SK-N-DZ (cell line): ENCODE measurements around the gene ACD.

Experiments
- DNase-seq: peaks from one replicate; pipeline ENCODE4 v3.0.0-alpha.2; 2015; ENCODE audit warnings: low spot score

Gene ACD

GRCh38 chr16:67661886-67662652 lies 2.0 kb upstream of the ACD start:
- no peak for DNase-seq

DNA sequence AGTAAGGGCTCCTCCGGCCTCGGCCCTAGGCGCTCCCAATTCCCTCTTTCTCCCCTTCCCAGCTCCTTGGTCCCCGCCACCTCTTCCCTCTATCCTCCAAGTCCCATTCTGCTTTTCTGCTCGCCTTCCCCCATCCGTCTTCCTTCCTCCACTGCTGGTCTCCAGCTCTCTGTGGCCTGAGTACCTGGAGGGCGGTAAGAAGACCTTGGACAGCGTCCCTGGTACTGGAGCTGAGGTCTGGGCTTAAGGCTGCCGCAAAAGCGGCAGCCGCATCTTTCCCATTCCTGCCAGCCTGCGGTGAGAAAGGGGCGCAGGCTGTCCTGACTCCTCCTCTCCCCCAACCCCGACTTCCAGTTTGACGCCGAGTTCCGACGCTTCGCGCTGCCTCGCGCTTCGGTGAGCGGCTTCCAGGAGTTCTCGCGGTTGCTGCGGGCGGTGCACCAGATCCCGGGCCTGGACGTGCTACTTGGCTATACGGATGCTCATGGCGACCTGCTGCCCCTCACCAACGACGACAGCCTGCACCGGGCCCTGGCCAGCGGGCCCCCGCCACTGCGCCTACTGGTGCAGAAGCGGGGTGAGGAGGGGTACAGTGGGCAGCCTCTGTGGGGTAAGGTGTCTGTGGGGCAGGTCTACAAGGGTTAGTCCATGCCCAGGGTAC lies 1.2 kb upstream of the ACD start:
- peak; percentile 60 for DNase-seq

DNA sequence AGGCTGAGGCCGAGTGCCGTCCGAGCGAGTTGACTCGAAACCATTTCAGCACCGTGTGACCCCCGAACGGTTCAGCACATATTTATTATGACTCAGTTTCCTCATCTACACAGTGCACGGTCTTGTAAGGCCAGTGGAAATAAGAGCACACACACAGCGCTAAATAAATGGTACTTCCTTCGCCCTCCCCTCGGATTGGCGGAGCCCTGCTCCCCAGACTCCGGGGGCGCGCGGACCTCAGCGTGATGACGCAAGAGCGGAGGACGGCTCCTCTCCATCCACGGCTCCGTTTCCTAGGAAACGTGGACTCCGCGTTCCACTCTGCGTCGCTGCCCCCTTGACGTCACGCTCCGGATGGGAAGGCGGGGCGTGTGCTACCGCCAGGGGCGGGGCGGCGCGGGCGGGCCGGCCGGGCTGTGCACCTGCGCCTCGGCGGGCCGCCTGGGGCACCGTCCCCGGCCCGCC lies 536 bp upstream of the ACD start, which contains the start of gene PARD6A:
Gene PARD6A (plus strand): TSS at position 397 of the 465 bp plus-strand sequence. CDS start 79 bp downstream, outside the sequence.
- DNase-seq = peak; percentile 97

DNA sequence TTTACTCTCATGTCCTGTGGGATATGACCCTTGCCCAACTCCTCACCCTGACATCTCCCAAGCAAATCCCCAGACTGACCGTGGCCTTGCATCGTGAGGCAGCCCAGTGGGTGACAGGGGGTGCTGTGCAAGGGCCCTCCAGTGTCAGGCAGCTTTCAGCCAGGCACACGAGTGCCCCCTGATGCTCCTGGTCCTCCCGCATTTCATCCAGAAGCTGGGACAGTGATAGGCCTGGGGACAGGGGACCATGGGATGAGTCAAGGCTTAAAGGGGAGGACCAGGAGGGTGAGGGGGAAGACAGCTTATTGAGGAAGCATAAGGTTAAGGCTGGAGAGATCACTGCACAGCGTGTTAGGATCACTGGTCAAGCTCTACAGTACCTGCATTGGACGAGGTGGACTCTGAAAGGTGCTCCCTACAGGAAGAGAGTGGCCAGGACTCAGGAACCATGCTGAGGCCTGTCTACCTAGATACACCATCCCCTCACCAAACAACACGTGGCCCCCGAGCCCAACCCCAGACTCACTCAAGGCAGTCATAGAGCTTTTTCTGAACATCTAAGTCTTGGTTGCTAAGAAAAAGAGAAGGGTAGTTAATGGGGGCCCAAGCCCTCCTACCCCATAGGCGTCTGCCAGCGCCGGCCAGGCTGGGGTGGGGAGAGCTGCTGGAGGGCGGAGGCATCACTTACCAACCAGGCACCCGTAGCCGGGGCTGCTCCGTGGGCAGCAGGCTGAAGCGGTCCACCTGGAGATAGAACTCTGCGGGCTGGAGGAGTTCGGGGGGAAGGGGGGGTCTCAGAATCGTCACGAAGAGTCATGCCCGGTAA lies 998 bp downstream of the ACD start:
- DNase-seq = peak; percentile 15

DNA sequence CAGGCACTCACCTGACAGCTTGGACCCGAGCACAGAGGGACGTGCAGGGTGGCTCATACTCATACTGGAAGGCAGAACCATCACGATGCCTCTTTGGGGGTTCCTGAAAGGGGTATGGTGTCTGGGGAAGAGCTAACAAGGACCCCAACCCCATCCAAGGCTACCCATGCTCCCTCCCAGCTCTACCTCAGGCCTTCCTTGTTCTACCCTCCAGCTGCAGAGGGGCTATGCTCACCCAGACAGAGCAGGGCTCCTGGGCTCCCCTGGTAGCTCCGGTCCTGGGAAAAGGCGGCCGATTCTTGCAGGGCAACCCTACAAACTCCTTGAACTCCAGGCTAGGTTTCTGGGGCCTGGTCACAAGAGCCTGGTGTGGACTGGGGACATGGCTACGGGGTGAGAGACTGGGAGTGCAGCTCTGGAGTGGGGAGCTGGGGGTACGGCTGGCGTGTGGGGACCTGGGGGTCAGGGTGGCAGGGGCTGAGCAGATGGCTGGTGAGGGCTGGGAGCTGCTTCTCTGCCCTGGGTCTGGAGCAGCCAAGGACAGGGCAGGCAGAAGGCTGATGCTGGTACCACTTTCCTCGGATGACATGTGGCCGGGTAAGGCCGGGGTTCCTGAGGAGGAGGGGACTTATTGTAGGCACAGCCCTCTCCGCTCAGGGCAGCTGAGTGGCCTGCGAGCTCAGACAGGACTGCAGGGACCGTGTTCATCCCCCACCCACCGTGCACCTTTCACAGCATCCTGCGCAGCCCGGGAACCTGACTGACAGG lies 2.1 kb downstream of the ACD start:
- DNase-seq = peak; percentile 3

DNA sequence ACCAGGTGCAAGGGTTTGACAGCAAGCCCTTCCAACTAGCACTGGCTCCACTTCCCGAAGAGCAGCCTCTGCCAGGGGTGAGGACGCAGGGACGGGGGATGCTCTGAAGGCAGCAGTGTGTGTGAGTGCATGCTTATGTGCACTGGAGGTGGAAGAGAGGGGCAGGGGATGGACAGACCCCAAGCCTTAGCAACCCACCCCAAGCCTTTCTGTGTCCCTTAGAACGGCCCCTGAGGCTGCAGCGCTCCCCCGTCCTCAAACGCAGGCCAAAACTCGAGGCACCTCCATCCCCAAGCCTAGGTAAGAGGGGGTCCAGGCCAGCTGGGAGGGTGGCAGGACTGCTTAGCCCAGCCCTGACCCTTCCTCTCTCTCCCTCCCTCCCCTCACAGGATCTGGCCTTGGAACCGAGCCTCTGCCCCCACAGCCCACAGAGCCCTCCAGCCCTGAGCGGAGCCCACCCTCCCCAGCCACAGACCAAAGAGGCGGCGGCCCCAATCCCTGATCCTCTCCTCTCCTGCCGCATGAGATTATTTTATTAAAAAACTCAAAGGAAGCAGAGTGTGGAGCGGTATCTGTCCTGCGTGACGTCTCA lies 2.9 kb downstream of the ACD start:
- DNase-seq = no peak

DNA sequence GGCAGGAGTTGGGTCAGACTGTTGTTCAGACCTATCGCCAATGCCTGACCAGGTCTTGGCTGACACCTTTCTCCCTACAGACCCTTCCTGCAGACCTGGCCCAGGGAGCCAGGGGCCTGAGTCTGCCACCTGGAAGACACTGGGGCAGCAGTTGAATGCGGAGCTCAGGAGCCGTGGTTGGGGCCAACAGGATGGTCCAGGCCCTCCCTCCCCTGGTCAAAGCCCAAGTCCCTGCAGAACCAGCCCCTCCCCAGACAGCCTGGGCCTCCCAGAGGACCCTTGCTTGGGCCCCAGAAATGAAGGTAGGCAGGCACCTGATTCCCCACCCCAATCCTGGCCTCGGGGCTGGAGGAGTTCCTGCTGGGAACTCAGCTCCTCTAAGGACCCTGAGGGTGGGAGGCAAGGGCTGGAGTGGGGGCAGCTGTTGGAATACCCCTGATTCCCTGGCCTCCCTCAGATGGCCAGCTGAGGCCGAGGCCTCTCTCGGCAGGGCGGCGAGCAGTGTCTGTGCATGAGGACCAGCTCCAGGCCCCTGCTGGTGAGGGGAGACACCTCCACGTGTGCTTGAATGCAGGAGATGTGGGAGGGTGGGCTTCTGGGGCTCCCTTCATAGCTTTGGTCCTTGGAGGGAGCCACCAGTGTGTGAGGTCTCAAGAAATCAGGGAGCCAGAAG lies 3.6 kb downstream of the ACD start:
- DNase-seq = no peak

DNA sequence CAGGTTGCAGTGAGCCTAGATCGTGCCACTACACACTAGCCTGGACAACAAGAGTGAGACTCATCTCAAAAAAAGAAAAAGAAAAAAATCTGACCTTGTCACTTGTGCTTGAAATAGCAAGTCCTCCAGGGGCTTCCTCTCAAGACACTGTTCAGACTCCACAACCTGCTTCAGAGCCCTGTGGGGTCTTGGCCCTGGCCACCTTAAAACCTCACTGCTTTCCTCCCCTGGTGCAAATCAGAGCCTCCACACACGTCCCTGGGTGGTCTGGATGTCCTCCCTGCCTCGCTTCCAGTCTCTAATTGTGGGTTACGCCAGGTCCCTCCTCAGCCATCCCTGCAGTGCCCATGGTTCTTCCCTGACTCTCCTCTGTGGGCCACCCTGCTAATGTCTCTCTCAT lies 4.7 kb downstream of the ACD start:
- DNase-seq = no peak

GRCh38 chr16:67654403-67654911 lies 5.6 kb downstream of the ACD start:
- DNase-seq = peak; percentile 51

DNA sequence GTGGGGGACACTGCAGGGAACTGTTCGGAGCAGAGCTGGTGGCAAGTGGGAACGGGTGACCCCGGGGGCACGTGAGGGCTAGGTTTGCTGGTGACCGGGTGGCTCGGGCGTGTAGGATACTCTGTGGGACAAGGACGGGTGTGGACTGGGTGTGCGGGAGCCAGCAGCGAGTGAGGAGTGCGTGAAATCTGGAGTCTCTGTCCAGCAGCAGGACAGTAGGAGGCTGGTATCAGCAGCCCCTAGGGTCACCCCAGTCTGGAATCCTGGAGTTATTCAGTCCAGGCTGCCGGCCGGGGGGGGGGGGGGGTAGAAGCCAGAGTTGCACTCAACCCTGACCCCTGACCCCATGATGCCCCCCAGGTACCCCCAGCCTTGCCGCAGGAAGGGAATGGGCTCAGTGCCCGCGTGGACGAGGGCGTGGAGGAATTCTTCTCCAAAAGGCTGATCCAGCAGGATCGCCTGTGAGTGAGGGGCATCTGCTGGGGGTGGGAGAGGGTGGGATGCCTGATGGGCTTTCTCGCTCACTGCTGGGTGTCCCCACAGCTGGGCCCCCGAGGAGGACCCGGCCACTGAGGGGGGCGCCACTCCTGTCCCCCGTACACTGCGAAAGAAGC lies 6.2 kb downstream of the ACD start:
- no peak for DNase-seq

GRCh38 chr16:67653128-67653788 lies 6.8 kb downstream of the ACD start:
- DNase-seq = peak; percentile 25

GRCh38 chr16:67652578-67653127 lies 7.4 kb downstream of the ACD start:
- DNase-seq = peak; percentile 36

GRCh38 chr16:67651847-67652246 lies 8.2 kb downstream of the ACD start:
- no peak for DNase-seq

- no peak for DNase-seq
Measured at GRCh38 chr16:67651039-67651438, 9.0 kb downstream of the ACD start.

- DNase-seq = no peak
Measured at GRCh38 chr16:67650023-67650422, 10.0 kb downstream of the ACD start.

- DNase-seq = peak; percentile 73
Measured at GRCh38 chr16:67649494-67649931, 10.5 kb downstream of the ACD start.

GRCh38 chr16:67648764-67649407 lies 11.2 kb downstream of the ACD start:
- peak; percentile 20 for DNase-seq

DNA sequence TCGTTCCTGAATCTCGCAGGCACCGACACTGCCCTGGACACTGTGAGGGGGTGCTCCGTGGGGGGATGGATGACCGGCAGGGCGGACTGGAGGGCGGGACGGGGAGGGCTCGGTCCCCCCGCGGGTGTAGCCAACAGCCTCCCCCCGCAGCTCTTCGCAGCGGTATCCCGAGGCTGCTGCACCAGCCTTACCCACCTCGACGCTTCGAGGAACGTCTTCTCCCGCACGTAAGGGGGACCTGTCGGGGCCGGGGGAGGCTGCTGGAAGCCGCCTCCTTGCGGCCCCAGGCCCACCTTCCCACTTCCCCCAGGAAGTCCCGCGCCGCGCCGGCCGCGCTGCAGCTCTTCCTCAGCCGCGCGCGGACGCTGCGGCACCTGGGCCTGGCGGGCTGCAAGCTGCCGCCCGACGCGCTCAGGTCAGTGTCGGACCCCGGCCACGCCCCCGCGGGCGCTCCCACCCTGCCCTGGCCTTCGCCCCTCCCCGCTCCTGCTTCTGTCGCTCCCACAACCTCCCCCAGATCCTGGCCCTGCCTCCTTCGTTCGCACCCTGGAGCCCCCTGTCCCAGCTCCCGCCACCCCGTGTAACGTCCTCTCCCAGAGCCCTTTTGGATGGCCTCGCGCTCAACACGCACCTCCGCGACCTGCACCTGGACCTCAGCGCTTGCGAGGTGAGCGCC lies 11.8 kb downstream of the ACD start:
- DNase-seq = peak; percentile 35
